Ecto neural progenitor cell (in vitro differentiated cells): ENCODE data around the gene S1PR3.

Source experiments
- DNase-seq: peaks from one replicate; pipeline ENCODE4 v3.0.0-alpha.2; 2018; ENCODE audit warnings: low spot score

Gene S1PR3

GRCh38 chr9:88993327-88993726 lies 2.1 kb downstream of the S1PR3 start:
- DNase-seq = no peak

GRCh38 chr9:88993871-88994460 lies 2.7 kb downstream of the S1PR3 start:
- peak; percentile 30 for DNase-seq

- DNase-seq = peak; percentile 19
Observed at GRCh38 chr9:88994469-88995199, 3.4 kb downstream of the S1PR3 start.

- no peak for DNase-seq
Observed at GRCh38 chr9:88995200-88995577, 3.9 kb downstream of the S1PR3 start.

GRCh38 chr9:88995627-88996026 lies 4.4 kb downstream of the S1PR3 start:
- peak; percentile 30 for DNase-seq

GRCh38 chr9:88996046-88996920 lies 5.0 kb downstream of the S1PR3 start:
- DNase-seq = peak; percentile 25

- DNase-seq = no peak
Observed at GRCh38 chr9:88996921-88997235, 5.6 kb downstream of the S1PR3 start.

- DNase-seq = peak; percentile 28
Observed at GRCh38 chr9:88997646-88998045, 6.4 kb downstream of the S1PR3 start.

- no peak for DNase-seq
Observed at GRCh38 chr9:88998503-88998902, 7.2 kb downstream of the S1PR3 start.

GRCh38 chr9:88998911-88999310 lies 7.6 kb downstream of the S1PR3 start:
- DNase-seq = peak; percentile 45

GRCh38 chr9:89000371-89000781 lies 9.1 kb downstream of the S1PR3 start:
- DNase-seq = peak; percentile 43

- DNase-seq = peak; percentile 91
Observed at GRCh38 chr9:89000973-89001916, 10.0 kb downstream of the S1PR3 start.

- DNase-seq = peak; percentile 28
Observed at GRCh38 chr9:89001917-89002540, 10.8 kb downstream of the S1PR3 start.

GRCh38 chr9:89002987-89003386 lies 11.7 kb downstream of the S1PR3 start:
- no peak for DNase-seq

- peak; percentile 24 for DNase-seq
Observed at GRCh38 chr9:89005323-89005722, 14.1 kb downstream of the S1PR3 start.

GRCh38 chr9:89006267-89006666 lies 15.0 kb downstream of the S1PR3 start:
- DNase-seq = no peak

- peak; percentile 13 for DNase-seq
Observed at GRCh38 chr9:89006996-89007967, 16.0 kb downstream of the S1PR3 start.

GRCh38 chr9:89008055-89008743 lies 16.9 kb downstream of the S1PR3 start:
- DNase-seq = peak; percentile 21

- DNase-seq = peak; percentile 28
Observed at GRCh38 chr9:89008744-89009545, 17.7 kb downstream of the S1PR3 start.
